NT2/D1 (cell line): ENCODE data around the gene ING5.

Experiments
- YY1 ChIP-seq: IDR thresholded peaks from 2 replicates; pipeline ENCODE4 v1.6.1; 2011; ENCODE audit not compliant: insufficient read length, insufficient read depth
- ZNF274 ChIP-seq: IDR thresholded peaks from 2 replicates; pipeline ENCODE4 v1.6.1; 2011; ENCODE audit warnings: mild to moderate bottlenecking, low read depth, low read length

DNA sequence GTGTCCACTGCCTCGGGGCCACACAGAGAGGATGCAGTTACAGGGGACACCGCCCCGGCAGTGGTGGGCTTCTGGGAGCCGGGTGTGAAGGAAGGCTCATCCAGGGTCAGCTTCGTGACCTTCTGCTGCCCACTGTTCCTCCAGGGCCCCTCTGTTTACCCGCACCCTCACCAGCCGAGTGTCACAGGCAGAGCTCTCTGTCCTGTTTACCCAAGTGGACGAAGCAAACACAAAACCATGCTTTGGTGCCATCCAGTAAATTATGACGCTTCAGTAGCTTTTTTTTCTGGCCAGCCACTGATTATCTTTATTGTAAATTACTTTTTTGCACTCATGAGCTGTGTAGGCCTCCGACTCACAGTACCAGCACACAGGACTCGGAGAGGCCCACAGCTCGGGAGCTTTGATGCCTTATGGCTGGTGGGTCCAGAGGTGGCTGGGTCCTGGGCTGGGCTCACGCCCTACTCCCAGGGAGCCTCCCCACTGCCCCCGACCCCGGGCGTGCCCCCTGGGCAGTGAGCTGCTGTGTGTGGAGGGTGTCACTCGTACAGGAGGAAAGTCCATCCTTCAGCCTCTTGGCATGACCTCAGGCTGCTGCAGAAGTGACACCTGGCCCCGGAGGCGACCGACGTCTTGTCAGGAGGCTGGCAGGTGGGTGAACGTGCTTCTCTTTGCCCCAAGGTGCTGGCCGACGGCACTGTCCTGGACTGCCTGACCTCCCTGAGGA, 42.4 kb downstream of the ING5 start:
- no peak for TF ChIP-seq ZNF274
- no peak for TF ChIP-seq YY1
